ENCODE results near the gene SLCO2B1.

Gene SLCO2B1

GRCh38 chr11:75246671-75247350 lies 95.9 kb downstream of the SLCO2B1 start:
- DNase-seq (ENCODE audit: low read depth in 2 of 2) = no peak

DNA sequence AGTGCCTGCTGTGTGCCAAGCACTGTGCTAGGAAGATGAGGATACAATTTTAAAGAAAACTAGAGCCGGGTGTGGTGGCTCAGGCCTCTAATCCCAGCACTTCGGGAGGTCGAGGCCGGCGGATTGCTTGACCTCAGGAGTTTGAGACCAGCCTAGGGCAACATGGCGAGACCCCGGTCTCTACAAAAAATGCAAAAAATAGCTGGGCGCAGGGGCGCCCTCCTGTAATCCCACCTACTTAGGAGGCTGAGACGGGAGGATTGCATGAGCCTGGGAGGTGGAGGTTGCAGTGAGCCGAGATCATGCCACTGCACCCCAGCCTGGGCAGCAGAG lies 98.0 kb downstream of the SLCO2B1 start:
- DNase-seq (ENCODE audit: low read depth in 2 of 2) = no peak

DNA sequence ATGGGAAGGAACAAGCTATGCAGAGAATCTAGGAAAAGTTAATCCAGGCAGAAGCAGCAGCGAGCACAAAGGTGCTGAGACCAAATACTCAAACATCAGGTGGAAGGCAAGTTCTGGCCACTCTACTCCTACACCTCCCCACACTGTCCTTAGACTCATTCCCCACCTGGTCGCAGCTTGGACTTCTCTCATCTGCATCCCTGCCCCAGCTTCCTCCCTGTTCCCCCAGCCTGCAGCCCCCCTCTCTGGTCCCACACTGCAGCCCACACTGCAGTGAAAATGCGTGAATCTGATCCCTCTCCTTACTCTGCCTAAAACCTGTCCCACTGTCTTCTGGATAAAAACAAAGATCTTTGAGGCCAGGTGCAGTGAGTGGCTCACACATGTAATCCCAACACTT lies 98.8 kb downstream of the SLCO2B1 start:
- DNase-seq (ENCODE audit: low read depth in 2 of 2) = no peak

- DNase-seq (ENCODE audit: low read depth in 2 of 2) = no peak
These were observed 103.4 kb downstream of the SLCO2B1 start for GRCh38 chr11:75254326-75254725.
